Glutamatergic neuron (in vitro differentiated cells): ENCODE results near the gene SMURF1. TPM values are rescaled to one million over a fixed set of nuclear protein-coding genes. Genes with fewer than 3 reads are reported as not detected.

ENCODE experiments used
- DNase-seq: peaks from one replicate; pipeline ENCODE4 v3.0.0; 2022
- H3K27ac Mint-ChIP-seq: one replicate; pipeline ENCODE4 v1.8.0; 2020; ENCODE audit warnings: mild to moderate bottlenecking, mixed read lengths, inconsistent platforms; ENCODE audit not compliant: unreplicated experiment
- H3K27me3 Mint-ChIP-seq: one replicate; pipeline ENCODE4 v1.8.0; 2020; ENCODE audit warnings: mild to moderate bottlenecking, moderate library complexity, mixed read lengths, inconsistent platforms; ENCODE audit not compliant: unreplicated experiment
- H3K36me3 Mint-ChIP-seq: one replicate; pipeline ENCODE4 v1.8.0; 2020; ENCODE audit warnings: mild to moderate bottlenecking, mixed read lengths, inconsistent platforms; ENCODE audit not compliant: unreplicated experiment
- H3K4me1 Mint-ChIP-seq: one replicate; pipeline ENCODE4 v1.8.0; 2020; ENCODE audit warnings: mild to moderate bottlenecking, low read depth, mixed read lengths, inconsistent platforms; ENCODE audit not compliant: unreplicated experiment
- H3K4me3 Mint-ChIP-seq: one replicate; pipeline ENCODE4 v1.8.0; 2020; ENCODE audit warnings: mild to moderate bottlenecking, mixed read lengths, inconsistent platforms; ENCODE audit not compliant: unreplicated experiment
- H3K9me3 Mint-ChIP-seq: one replicate; pipeline ENCODE4 v1.8.0; 2020; ENCODE audit warnings: mild to moderate bottlenecking, moderate library complexity, mixed read lengths, inconsistent platforms; ENCODE audit not compliant: unreplicated experiment
- CTCF ChIP-seq: fragments of 200-600 bp; sonication (generic); IDR thresholded peaks from one replicate; pipeline ENCODE4 v1.5.0; 2021; ENCODE audit not compliant: partially characterized antibody, unreplicated experiment
- total RNA-seq: library from RNA; stranded (reverse); fragmentation: NEBNext Ultra II Directional; extraction: Animal tissue kit (Norgen Biotek cat#: 25700); gene quantifications from one replicate; pipeline ENCODE4 v1.2.1, GENCODE V29; 2021; ENCODE audit not compliant: unreplicated experiment

SMURF1 gene
- total RNA-seq, 1 donor from 2014 or later, result 23.1 TPM

GRCh38 chr7:99028261-99028973, 115.5 kb downstream of the SMURF1 start:
- no peak overlapping the region for H3K27ac Mint-ChIP-seq

GRCh38 chr7:99027841-99028240, 116.1 kb downstream of the SMURF1 start:
- Mint-ChIP-seq H3K36me3 (peaks cover 24% of the 10 kb centered on the region), H3K27ac (no peak overlapping the region), H3K27me3 (peaks cover 2% of the 10 kb centered on the region), H3K4me3 (no peak overlapping the region), H3K4me1 (no peaks in the 10 kb centered on the region), H3K9me3 (peaks cover 2% of the 10 kb centered on the region)
- TF ChIP-seq CTCF, result no peak
- no peak for DNase-seq

More at GRCh38 chr7:99028261-99028973, 115.5 kb downstream of the SMURF1 start:
- TF ChIP-seq CTCF, result no peak
- Mint-ChIP-seq H3K27me3 (peaks cover 2% of the 10 kb centered on the region), H3K4me3 (no peak overlapping the region), H3K36me3 (peaks cover 24% of the 10 kb centered on the region), H3K4me1 (no peaks in the 10 kb centered on the region), H3K9me3 (peaks cover 2% of the 10 kb centered on the region)
- no peak for DNase-seq

- no peak for DNase-seq
- peaks cover 2% of the 10 kb centered on the region for H3K9me3 Mint-ChIP-seq
- H3K4me3 Mint-ChIP-seq, result no peak overlapping the region
- H3K27me3 Mint-ChIP-seq, result peaks cover 2% of the 10 kb centered on the region
- no peaks in the 10 kb centered on the region for H3K4me1 Mint-ChIP-seq
- no peak overlapping the region for H3K27ac Mint-ChIP-seq
- H3K36me3 Mint-ChIP-seq, result peaks cover 24% of the 10 kb centered on the region
- TF ChIP-seq CTCF, result no peak
Measured at GRCh38 chr7:99027241-99027640, 116.7 kb downstream of the SMURF1 start.

GRCh38 chr7:99024066-99024465, 119.8 kb downstream of the SMURF1 start:
- Mint-ChIP-seq H3K4me3 (no peak overlapping the region), H3K36me3 (peaks cover 22% of the 10 kb centered on the region), H3K27ac (no peak overlapping the region), H3K27me3 (no peaks in the 10 kb centered on the region), H3K4me1 (no peaks in the 10 kb centered on the region), H3K9me3 (no peaks in the 10 kb centered on the region)
- TF ChIP-seq CTCF, result no peak
- DNase-seq, result no peak

GRCh38 chr7:99021941-99022560, 121.9 kb downstream of the SMURF1 start:
- no peak for TF ChIP-seq CTCF
- H3K9me3 Mint-ChIP-seq, result peaks cover 2% of the 10 kb centered on the region
- no peaks in the 10 kb centered on the region for H3K4me1 Mint-ChIP-seq
- no peaks in the 10 kb centered on the region for H3K27me3 Mint-ChIP-seq
- H3K27ac Mint-ChIP-seq, result no peak overlapping the region
- peaks cover 7% of the 10 kb centered on the region for H3K36me3 Mint-ChIP-seq
- no peak overlapping the region for H3K4me3 Mint-ChIP-seq
- DNase-seq, result no peak
